ENCODE measurements around the gene C1orf87.

C1orf87 gene

DNA sequence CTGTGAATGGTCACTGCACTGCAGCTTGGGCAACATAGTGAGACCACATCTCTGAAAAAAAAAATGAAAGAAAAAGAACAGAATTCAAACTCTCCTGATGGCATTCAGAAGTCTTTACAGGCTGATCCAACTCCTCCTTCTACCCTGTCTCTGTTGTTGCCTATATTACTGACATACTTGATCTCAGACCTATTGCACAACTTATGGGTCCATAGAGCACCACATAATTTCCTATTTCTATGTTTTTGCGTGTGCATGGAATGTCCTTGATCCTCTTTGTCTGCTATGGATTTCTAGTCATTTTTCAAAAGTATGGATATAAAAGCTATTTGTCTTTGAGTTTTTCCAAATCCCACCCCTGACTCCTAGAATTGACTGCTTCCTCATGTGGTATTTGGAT lies 124.6 kb downstream of the C1orf87 start:
- no peak for DNase-seq (ENCODE audit: low spot score)
- TF ChIP-seq, protein P1, sequence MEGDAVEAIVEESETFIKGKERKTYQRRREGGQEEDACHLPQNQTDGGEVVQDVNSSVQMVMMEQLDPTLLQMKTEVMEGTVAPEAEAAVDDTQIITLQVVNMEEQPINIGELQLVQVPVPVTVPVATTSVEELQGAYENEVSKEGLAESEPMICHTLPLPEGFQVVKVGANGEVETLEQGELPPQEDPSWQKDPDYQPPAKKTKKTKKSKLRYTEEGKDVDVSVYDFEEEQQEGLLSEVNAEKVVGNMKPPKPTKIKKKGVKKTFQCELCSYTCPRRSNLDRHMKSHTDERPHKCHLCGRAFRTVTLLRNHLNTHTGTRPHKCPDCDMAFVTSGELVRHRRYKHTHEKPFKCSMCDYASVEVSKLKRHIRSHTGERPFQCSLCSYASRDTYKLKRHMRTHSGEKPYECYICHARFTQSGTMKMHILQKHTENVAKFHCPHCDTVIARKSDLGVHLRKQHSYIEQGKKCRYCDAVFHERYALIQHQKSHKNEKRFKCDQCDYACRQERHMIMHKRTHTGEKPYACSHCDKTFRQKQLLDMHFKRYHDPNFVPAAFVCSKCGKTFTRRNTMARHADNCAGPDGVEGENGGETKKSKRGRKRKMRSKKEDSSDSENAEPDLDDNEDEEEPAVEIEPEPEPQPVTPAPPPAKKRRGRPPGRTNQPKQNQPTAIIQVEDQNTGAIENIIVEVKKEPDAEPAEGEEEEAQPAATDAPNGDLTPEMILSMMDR (IDR thresholded peaks at IDR 0.05), result no peak
- no peak overlapping the region for H3K27ac ChIP-seq

DNA sequence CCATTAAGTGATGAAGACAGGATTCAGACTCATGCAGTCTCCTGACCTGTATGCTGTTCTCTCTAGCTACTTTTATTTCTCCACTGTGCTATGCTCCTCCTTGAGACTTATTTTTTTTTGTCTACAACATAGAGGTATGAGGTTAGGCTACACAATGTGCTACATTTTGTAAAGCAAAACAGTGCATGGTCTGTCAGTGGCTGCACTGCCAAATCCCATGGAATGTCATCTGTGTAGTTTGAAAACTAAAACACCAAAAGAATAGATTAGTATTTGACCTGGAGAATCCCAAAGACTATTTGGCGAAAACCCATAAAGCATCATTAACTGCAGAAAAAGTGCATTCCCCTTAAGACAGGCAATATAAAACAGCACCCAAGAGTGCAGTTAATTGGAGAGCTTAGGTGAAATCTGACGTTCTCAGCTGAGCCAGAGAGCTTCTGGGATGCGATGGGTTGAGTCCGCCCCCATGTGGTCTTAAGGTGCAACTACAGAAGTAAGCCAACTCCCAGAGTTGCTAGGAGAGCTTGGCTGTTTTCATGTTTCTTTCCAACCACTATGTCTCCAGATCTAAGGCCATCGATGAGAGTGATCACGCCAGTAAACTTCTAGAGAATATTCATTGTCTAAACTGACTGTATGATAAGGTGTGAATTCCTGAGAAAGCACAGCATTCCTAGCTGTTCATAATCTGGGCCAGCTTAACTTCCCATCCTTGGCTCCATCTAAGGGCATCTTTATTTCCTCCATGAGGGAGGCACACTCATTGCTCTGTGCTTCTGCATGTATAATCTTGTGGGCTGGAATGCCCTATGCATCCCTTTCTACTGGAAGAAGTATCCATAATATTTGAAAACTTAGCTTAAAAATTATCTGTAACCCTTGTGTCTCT lies 126.3 kb downstream of the C1orf87 start:
- Histone ChIP-seq H3K4me3 (no peak overlapping the region), H3K27ac (no peak overlapping the region)
- TF ChIP-seq, protein P1 (IDR thresholded peaks at IDR 0.05), result peak; percentile 73
- no peak for DNase-seq (ENCODE audit: low spot score)

More for the DNA sequence above, 124.6 kb downstream of the C1orf87 start:
- no peak overlapping the region for H3K4me3 ChIP-seq

DNA sequence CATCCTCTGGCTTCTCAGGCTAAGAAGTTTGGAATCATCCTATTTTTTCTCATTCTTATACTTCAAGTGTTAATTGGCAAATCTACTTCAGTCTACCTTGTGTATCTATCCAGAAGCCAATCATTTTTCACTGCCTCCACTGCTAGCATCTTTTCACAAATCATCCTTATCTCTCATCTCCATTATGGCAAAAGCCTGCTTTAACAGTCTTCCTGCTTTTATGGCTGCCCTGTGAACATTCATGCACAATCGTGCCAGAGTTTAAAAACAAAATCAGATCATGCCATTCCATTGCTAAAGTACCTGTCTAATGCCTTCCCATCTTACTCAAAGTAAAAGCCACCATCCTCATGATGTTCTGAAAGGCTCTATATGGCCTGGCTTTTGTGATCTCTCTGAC lies 127.8 kb downstream of the C1orf87 start:
- TF ChIP-seq, protein P1 (IDR thresholded peaks at IDR 0.05), result no peak
- Histone ChIP-seq H3K4me3 (no peak overlapping the region), H3K27ac (no peak overlapping the region)
- DNase-seq (ENCODE audit: low spot score), result no peak

All from coronary artery (tissue), 2 donors.